ENCODE results near the gene ANTXR1. TPM values are rescaled to one million over a fixed set of nuclear protein-coding genes. Genes with fewer than 3 reads are reported as not detected.

Gene ANTXR1
- total and polyA plus RNA-seq, 2 of the 8 experiments (the other 6 are each of a cell fraction or from before 2014, with no cell fraction given), result 15.8 to 44.3 TPM

DNA sequence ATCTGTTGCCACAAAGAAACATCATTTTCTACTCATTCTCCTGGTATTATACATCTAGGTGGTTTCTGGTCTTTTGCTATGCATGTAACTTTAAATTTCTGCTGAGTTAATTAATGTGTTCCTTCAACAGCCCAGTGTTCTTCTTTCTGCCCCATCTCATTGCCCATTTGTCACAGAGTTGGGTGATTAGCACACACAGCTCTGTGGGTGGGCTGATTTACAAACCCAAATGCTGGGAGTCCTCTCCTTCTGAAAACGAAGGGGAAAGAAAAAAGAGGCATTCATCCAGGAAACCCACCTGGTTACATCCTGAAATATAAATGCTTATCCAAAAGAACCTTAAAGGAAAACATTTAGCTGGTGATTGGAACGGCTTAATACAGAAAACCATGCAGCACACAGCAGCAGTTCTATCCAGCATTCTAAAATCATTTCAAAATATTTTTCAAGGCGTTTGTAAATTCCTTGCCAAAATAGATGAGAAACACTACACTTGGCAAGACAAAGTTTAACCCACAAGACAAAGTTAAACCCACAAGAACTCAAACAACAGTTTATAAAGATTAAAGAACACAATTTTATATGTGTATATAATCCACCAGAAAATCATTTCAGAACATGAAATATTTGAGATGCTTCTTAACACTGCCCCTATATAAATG, 177.9 kb downstream of the ANTXR1 start:
- Histone ChIP-seq H4K5ac (ENCODE audit: insufficient read length, low read depth, low read length) (no peak overlapping the region), H3K27me3 (replicated peaks in 1 of 4; ENCODE audit: control insufficient read depth in 3 of 4, extremely low read depth in 1 of 4, insufficient read depth in 3 of 4, low read length in 3 of 4) (no peaks in the 10 kb centered on the region), H2BK120ac (replicated peaks; ENCODE audit: low read depth, low read length) (no peak overlapping the region), H3K23me2 (ENCODE audit: low read depth, low read length) (no peaks in the 10 kb centered on the region), H3K4me3 (ENCODE audit: extremely low read depth in 1 of 4, insufficient read depth in 2 of 4, low read depth in 3 of 4, low read length in 4 of 4) (no peak overlapping the region), H3K56ac (replicated peaks; ENCODE audit: insufficient read length, low read depth, low read length) (no peak overlapping the region), H2BK5ac (ENCODE audit: low read depth, low read length) (no peak overlapping the region), H3K9me3 (ENCODE audit: insufficient read depth in 2 of 2, low read depth in 1 of 2, low read length in 1 of 2) (no peaks in the 10 kb centered on the region), H3K79me1 (ENCODE audit: low read depth, low read length) (no peaks in the 10 kb centered on the region), H3K23ac (ENCODE audit: insufficient read length) (no peak overlapping the region), H2AFZ (ENCODE audit: low read length) (no peak overlapping the region), H3K79me2 (ENCODE audit: control insufficient read depth in 1 of 2, insufficient read depth in 2 of 2, low read length in 2 of 2) (no peaks in the 10 kb centered on the region), H4K8ac (ENCODE audit: extremely low read depth, insufficient read depth, low read length) (no peak overlapping the region), H3K18ac (ENCODE audit: extremely low read depth, low read length) (no peak overlapping the region), H4K91ac (replicated peaks; ENCODE audit: insufficient read length, low read length) (no peak overlapping the region), H2BK12ac (ENCODE audit: low read depth, low read length) (no peak overlapping the region), H2AK5ac (ENCODE audit: low read depth, low read length) (no peak overlapping the region), H4K20me1 (replicated peaks in 1 of 2; ENCODE audit: control insufficient read depth in 1 of 2, insufficient read depth in 2 of 2, low read length in 2 of 2) (no peaks in the 10 kb centered on the region), H3K9ac (replicated peaks in 1 of 4; ENCODE audit: extremely low read depth in 1 of 4, low read depth in 3 of 4, low read length in 3 of 4) (no peak overlapping the region), H3K27ac (ENCODE audit: low read depth, low read length) (no peak overlapping the region), H3K36me3 (ENCODE audit: control insufficient read depth in 2 of 4, insufficient read depth in 4 of 4, low read length in 3 of 4) (no peaks in the 10 kb centered on the region; a peak in 1 of 8 replicates), H2BK20ac (ENCODE audit: low read length) (no peak overlapping the region), H2BK15ac (ENCODE audit: low read length) (no peak overlapping the region), H3K4me1 (replicated peaks in 1 of 4; ENCODE audit: control insufficient read depth in 3 of 4, insufficient read depth in 4 of 4, low read length in 3 of 4) (peaks cover 0 to 4% (median 0%) of the 10 kb centered on the region in 4 experiments; a peak in 4 of 7 replicates), H3K4ac (replicated peaks; ENCODE audit: insufficient read length, low read depth, low read length) (no peak overlapping the region), H3K4me2 (ENCODE audit: insufficient read depth in 1 of 2, low read depth in 2 of 2, low read length in 2 of 2) (no peak overlapping the region), H3K14ac (ENCODE audit: insufficient read length) (no peak overlapping the region)
- ChIA-PET POLR2A (ENCODE audit: partially characterized antibody) (no interaction called here), CTCF (ENCODE audit: partially characterized antibody) (no interaction called here)
- no peak for DNase-seq (ENCODE audit: low read depth in 1 of 2, low spot score in 2 of 2)
- 62% methylated on average over 3 of the region's 3 CpGs; no CpG with 5 or more reads in 1 of the 2 experiments for WGBS, 2 experiments (ENCODE audit: extremely low coverage in 1 of 2, insufficient coverage in 1 of 2, insufficient read length in 1 of 2, insufficient replicate concordance in 2 of 2, low coverage in 1 of 2, low lambda C conversion rate in 2 of 2, missing lambda C conversion rate in 1 of 2)
- FAIRE-seq, result no peak
- TF ChIP-seq BACH1 (IDR thresholded peaks at IDR 0.05; ENCODE audit: low read length) (no peak), RFX5 (IDR thresholded peaks at IDR 0.05; ENCODE audit: borderline replicate concordance, low read depth, low read length) (no peak), EP300 (IDR thresholded peaks at IDR 0.05; ENCODE audit: borderline replicate concordance in 1 of 2, low read depth in 2 of 2, low read length in 2 of 2) (no peak), SP1 (IDR thresholded peaks at IDR 0.05; ENCODE audit: low read depth, low read length) (no peak), SIN3A (conservative IDR thresholded peaks at IDR 0.05 in 1 of 2, IDR thresholded peaks at IDR 0.05 in 1 of 2; ENCODE audit: low read depth in 1 of 2, low read length in 2 of 2) (no peak), PHF8 (conservative IDR thresholded peaks at IDR 0.05; ENCODE audit: low read depth, low read length) (no peak), RBBP5 (IDR thresholded peaks at IDR 0.05; ENCODE audit: borderline replicate concordance, low read depth, low read length) (no peak), JUND (IDR thresholded peaks at IDR 0.05; ENCODE audit: low read length) (no peak), SRF (IDR thresholded peaks at IDR 0.05; ENCODE audit: low read depth, low read length) (no peak), EZH2 (IDR thresholded peaks at IDR 0.05; ENCODE audit: low read depth, low read length, severe bottlenecking) (no peak), CTBP2 (IDR thresholded peaks at IDR 0.05; ENCODE audit: borderline replicate concordance, insufficient read depth, insufficient read length, low read length) (no peak), SIX5 (IDR thresholded peaks at IDR 0.05; ENCODE audit: low read depth, low read length) (no peak)
- TF ChIP-seq, protein P1, sequence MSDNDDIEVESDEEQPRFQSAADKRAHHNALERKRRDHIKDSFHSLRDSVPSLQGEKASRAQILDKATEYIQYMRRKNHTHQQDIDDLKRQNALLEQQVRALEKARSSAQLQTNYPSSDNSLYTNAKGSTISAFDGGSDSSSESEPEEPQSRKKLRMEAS (IDR thresholded peaks at IDR 0.05), result no peak

Measured in H1 (cell line).